ENCODE results near the gene PGC. TPM values are rescaled to one million over a fixed set of nuclear protein-coding genes. Genes with fewer than 3 reads are reported as not detected.

PGC gene
- total and polyA plus RNA-seq, 2 of the 8 experiments (the other 6 are each of a cell fraction or from before 2014, with no cell fraction given) = 0.09 TPM; not detected in 1

DNA sequence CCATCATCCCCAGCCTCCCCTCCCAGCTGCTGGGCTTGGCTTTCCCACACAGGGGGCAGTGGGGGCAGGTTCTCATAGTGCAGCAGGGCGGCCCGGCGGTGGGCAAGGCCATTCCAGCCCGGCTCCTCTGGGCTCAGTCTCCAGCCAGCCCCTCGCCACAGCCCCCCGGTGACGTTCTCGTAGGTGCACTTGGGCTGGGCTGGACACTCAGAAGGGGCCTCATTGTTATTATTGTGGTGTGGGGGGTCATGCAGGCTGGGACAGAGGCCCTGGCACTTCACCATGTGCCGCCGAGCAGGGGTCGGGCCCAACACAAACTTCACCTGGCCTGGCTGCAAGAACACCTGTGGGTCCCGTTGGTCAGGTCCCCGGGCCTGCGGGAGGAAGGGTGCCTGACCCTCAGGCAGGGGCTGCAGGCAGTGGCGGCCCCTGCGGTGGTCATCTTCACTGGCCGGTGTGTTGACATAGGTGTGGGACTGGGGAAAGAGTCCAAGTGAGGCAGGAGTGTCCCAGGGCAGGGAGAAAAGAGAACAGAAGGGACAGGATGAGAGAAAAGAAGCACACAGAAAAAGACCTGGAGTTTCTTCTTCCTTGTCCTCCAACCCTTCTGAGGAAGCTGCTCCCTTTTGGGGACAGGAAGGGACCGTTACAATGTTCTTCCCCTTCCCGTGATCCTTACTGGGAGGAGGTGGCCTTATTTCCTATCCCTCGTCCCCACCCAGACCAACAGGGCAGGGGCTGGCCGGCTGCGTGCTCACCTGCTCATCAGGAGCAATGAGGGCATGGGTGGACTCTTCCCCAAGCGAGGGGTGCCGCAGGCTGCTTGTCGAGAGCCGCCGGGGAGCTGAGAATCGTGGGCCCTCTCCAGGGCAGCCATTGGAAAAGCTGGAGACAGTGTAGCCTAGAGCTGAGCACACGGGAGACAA lies 24.1 kb upstream of the PGC start:
- Histone ChIP-seq H3K79me2 (ENCODE audit: control insufficient read depth in 1 of 2, insufficient read depth in 2 of 2, low read length in 2 of 2) (no peaks in the 10 kb centered on the region), H3K23ac (ENCODE audit: insufficient read length) (no peak overlapping the region), H2BK20ac (ENCODE audit: low read length) (no peak overlapping the region), H3K9ac (replicated peaks in 1 of 4; ENCODE audit: extremely low read depth in 1 of 4, low read depth in 3 of 4, low read length in 3 of 4) (no peak overlapping the region), H3K27ac (ENCODE audit: low read depth, low read length) (no peak overlapping the region), H3K4me2 (ENCODE audit: insufficient read depth in 1 of 2, low read depth in 2 of 2, low read length in 2 of 2) (no peak overlapping the region), H3K9me3 (ENCODE audit: insufficient read depth in 2 of 2, low read depth in 1 of 2, low read length in 1 of 2) (no peaks in the 10 kb centered on the region), H3K56ac (replicated peaks; ENCODE audit: insufficient read length, low read depth, low read length) (no peak overlapping the region), H3K4me1 (replicated peaks in 1 of 4; ENCODE audit: control insufficient read depth in 3 of 4, insufficient read depth in 4 of 4, low read length in 3 of 4) (no peaks in the 10 kb centered on the region; a peak in 1 of 7 replicates), H4K91ac (replicated peaks; ENCODE audit: insufficient read length, low read length) (no peak overlapping the region), H2BK15ac (ENCODE audit: low read length) (no peak overlapping the region), H2AK5ac (ENCODE audit: low read depth, low read length) (no peak overlapping the region), H3K23me2 (ENCODE audit: low read depth, low read length) (no peaks in the 10 kb centered on the region), H2BK120ac (replicated peaks; ENCODE audit: low read depth, low read length) (no peak overlapping the region), H4K20me1 (replicated peaks in 1 of 2; ENCODE audit: control insufficient read depth in 1 of 2, insufficient read depth in 2 of 2, low read length in 2 of 2) (peaks cover 0 to 3% of the 10 kb centered on the region in 2 experiments), H4K8ac (ENCODE audit: extremely low read depth, insufficient read depth, low read length) (no peak overlapping the region; the same call in 1 of the 2 replicates), H3K14ac (ENCODE audit: insufficient read length) (no peak overlapping the region), H4K5ac (ENCODE audit: insufficient read length, low read depth, low read length) (no peak overlapping the region), H3K79me1 (ENCODE audit: low read depth, low read length) (no peaks in the 10 kb centered on the region), H3K4me3 (ENCODE audit: extremely low read depth in 1 of 4, insufficient read depth in 2 of 4, low read depth in 3 of 4, low read length in 4 of 4) (no peak overlapping the region), H3K18ac (ENCODE audit: extremely low read depth, low read length) (no peak overlapping the region), H3K4ac (replicated peaks; ENCODE audit: insufficient read length, low read depth, low read length) (no peak overlapping the region), H3K36me3 (ENCODE audit: control insufficient read depth in 2 of 4, insufficient read depth in 4 of 4, low read length in 3 of 4) (peaks cover 0 to 7% (median 4%) of the 10 kb centered on the region in 4 experiments; a peak in 5 of 8 replicates), H2BK5ac (ENCODE audit: low read depth, low read length) (0 out of 2 replicates have a peak overlapping the region, but pooled peaks have one; percentile 24), H2AFZ (ENCODE audit: low read length) (no peak overlapping the region), H2BK12ac (ENCODE audit: low read depth, low read length) (no peak overlapping the region), H3K27me3 (replicated peaks in 1 of 4; ENCODE audit: control insufficient read depth in 3 of 4, extremely low read depth in 1 of 4, insufficient read depth in 3 of 4, low read length in 3 of 4) (no peaks in the 10 kb centered on the region)
- DNase-seq (ENCODE audit: low read depth in 1 of 2, low spot score in 2 of 2) = no peak
- FAIRE-seq = no peak
- 93% methylated on average over 25 of the region's 29 CpGs; no CpG with 5 or more reads in 1 of the 2 experiments for WGBS, 2 experiments (ENCODE audit: extremely low coverage in 1 of 2, insufficient coverage in 1 of 2, insufficient read length in 1 of 2, insufficient replicate concordance in 2 of 2, low coverage in 1 of 2, low lambda C conversion rate in 2 of 2, missing lambda C conversion rate in 1 of 2)
- ChIA-PET POLR2A (ENCODE audit: partially characterized antibody) (no interaction called here), CTCF (ENCODE audit: partially characterized antibody) (interaction anchor here (0.7 to 1.9 kb wide), 7 partner anchors 29 to 77 kb away, joined by 3 to 12 read pairs (median 3); partner anchors contain the start of gene TFEB)
- TF ChIP-seq SIX5 (IDR thresholded peaks at IDR 0.05; ENCODE audit: low read depth, low read length) (no peak), SUZ12 (IDR thresholded peaks at IDR 0.05; ENCODE audit: low read length) (no peak), YY1 (IDR thresholded peaks at IDR 0.05; ENCODE audit: low read depth, low read length) (no peak), KDM1A (IDR thresholded peaks at IDR 0.05; ENCODE audit: borderline replicate concordance, low read length) (no peak), SP1 (IDR thresholded peaks at IDR 0.05; ENCODE audit: low read depth, low read length) (no peak), CTBP2 (IDR thresholded peaks at IDR 0.05; ENCODE audit: borderline replicate concordance, insufficient read depth, insufficient read length, low read length) (no peak), FOSL1 (IDR thresholded peaks at IDR 0.05; ENCODE audit: insufficient read depth, low read depth, low read length) (no peak), ASH2L (IDR thresholded peaks at IDR 0.05; ENCODE audit: low read length) (no peak), GTF2F1 (IDR thresholded peaks at IDR 0.05; ENCODE audit: borderline replicate concordance, low read depth, low read length) (no peak), EGR1 (IDR thresholded peaks at IDR 0.05; ENCODE audit: borderline replicate concordance, low read depth, low read length) (no peak), JUN (IDR thresholded peaks at IDR 0.05; ENCODE audit: low read depth, low read length) (no peak), SIRT6 (IDR thresholded peaks at IDR 0.05; ENCODE audit: low read length) (no peak)
- TF ChIP-seq, protein P1, sequence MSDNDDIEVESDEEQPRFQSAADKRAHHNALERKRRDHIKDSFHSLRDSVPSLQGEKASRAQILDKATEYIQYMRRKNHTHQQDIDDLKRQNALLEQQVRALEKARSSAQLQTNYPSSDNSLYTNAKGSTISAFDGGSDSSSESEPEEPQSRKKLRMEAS (IDR thresholded peaks at IDR 0.05) = no peak

Measured in H1 (cell line).